ENCODE measurements around the gene TRIM45.

TRIM45 gene

DNA sequence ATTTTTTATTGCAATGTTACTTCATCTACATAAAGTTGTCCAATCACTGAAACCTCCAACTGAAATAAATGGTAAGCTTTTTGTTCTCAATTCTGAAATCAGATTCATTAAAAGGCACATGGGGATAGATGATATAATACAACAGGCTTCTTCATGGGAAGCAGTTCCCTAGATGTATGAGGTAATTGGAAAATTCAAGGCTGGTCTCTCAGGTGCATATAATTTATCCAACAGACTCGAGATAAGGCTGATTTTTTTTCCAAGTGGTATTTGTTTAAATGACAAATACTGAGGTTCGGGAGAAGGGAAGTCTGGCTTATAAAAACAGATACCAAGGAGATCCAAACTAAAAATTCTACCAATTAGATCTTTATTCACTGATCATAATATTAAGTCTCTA, 14.2 kb downstream of the TRIM45 start:
- TF ChIP-seq SPI1 (IDR thresholded peaks at IDR 0.05; ENCODE audit: borderline replicate concordance, low read depth) = no peak
- TF ChIP-seq, protein P1, sequence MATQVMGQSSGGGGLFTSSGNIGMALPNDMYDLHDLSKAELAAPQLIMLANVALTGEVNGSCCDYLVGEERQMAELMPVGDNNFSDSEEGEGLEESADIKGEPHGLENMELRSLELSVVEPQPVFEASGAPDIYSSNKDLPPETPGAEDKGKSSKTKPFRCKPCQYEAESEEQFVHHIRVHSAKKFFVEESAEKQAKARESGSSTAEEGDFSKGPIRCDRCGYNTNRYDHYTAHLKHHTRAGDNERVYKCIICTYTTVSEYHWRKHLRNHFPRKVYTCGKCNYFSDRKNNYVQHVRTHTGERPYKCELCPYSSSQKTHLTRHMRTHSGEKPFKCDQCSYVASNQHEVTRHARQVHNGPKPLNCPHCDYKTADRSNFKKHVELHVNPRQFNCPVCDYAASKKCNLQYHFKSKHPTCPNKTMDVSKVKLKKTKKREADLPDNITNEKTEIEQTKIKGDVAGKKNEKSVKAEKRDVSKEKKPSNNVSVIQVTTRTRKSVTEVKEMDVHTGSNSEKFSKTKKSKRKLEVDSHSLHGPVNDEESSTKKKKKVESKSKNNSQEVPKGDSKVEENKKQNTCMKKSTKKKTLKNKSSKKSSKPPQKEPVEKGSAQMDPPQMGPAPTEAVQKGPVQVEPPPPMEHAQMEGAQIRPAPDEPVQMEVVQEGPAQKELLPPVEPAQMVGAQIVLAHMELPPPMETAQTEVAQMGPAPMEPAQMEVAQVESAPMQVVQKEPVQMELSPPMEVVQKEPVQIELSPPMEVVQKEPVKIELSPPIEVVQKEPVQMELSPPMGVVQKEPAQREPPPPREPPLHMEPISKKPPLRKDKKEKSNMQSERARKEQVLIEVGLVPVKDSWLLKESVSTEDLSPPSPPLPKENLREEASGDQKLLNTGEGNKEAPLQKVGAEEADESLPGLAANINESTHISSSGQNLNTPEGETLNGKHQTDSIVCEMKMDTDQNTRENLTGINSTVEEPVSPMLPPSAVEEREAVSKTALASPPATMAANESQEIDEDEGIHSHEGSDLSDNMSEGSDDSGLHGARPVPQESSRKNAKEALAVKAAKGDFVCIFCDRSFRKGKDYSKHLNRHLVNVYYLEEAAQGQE (IDR thresholded peaks at IDR 0.05; ENCODE audit: insufficient replicate concordance, low read depth) = no peak
- no peak for TF ChIP-seq POLR2AphosphoS5 (IDR thresholded peaks at IDR 0.05; ENCODE audit: low read depth)
- TF ChIP-seq GABPA (IDR thresholded peaks at IDR 0.05; ENCODE audit: low read depth) = no peak
- TF ChIP-seq, protein P2, sequence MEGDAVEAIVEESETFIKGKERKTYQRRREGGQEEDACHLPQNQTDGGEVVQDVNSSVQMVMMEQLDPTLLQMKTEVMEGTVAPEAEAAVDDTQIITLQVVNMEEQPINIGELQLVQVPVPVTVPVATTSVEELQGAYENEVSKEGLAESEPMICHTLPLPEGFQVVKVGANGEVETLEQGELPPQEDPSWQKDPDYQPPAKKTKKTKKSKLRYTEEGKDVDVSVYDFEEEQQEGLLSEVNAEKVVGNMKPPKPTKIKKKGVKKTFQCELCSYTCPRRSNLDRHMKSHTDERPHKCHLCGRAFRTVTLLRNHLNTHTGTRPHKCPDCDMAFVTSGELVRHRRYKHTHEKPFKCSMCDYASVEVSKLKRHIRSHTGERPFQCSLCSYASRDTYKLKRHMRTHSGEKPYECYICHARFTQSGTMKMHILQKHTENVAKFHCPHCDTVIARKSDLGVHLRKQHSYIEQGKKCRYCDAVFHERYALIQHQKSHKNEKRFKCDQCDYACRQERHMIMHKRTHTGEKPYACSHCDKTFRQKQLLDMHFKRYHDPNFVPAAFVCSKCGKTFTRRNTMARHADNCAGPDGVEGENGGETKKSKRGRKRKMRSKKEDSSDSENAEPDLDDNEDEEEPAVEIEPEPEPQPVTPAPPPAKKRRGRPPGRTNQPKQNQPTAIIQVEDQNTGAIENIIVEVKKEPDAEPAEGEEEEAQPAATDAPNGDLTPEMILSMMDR (IDR thresholded peaks at IDR 0.05; ENCODE audit: insufficient read depth, low read length) = no peak
- Histone ChIP-seq H3K27ac (replicated peaks) (no peak overlapping the region), H3K4me3 (replicated peaks; ENCODE audit: insufficient read depth, low read length) (no peak overlapping the region), H3K27me3 (ENCODE audit: insufficient read depth, poor library complexity, severe bottlenecking) (no peaks in the 10 kb centered on the region)
- DNase-seq (ENCODE audit: low read depth in 1 of 2, low spot score in 1 of 2) = no peak

- TF ChIP-seq, protein P1 (IDR thresholded peaks at IDR 0.05; ENCODE audit: insufficient replicate concordance, low read depth) = no peak
- TF ChIP-seq SPI1 (IDR thresholded peaks at IDR 0.05; ENCODE audit: borderline replicate concordance, low read depth) (no peak), POLR2AphosphoS5 (IDR thresholded peaks at IDR 0.05; ENCODE audit: low read depth) (no peak), GABPA (IDR thresholded peaks at IDR 0.05; ENCODE audit: low read depth) (no peak)
- TF ChIP-seq, protein P2 (IDR thresholded peaks at IDR 0.05; ENCODE audit: insufficient read depth, low read length) = no peak
- Histone ChIP-seq H3K27ac (replicated peaks) (no peak overlapping the region), H3K27me3 (ENCODE audit: insufficient read depth, poor library complexity, severe bottlenecking) (no peaks in the 10 kb centered on the region), H3K4me3 (replicated peaks; ENCODE audit: insufficient read depth, low read length) (no peak overlapping the region)
- DNase-seq (ENCODE audit: low read depth in 1 of 2, low spot score in 1 of 2) = no peak
Measured at GRCh38 chr1:117106478-117106877, 15.1 kb downstream of the TRIM45 start.

- DNase-seq (ENCODE audit: low read depth in 1 of 2, low spot score in 1 of 2) = no peak
- no peak overlapping the region for H3K4me3 ChIP-seq (replicated peaks; ENCODE audit: insufficient read depth, low read length)
- no peaks in the 10 kb centered on the region for H3K27me3 ChIP-seq (ENCODE audit: insufficient read depth, poor library complexity, severe bottlenecking)
- TF ChIP-seq POLR2AphosphoS5 (IDR thresholded peaks at IDR 0.05; ENCODE audit: low read depth) (no peak), GABPA (IDR thresholded peaks at IDR 0.05; ENCODE audit: low read depth) (no peak), SPI1 (IDR thresholded peaks at IDR 0.05; ENCODE audit: borderline replicate concordance, low read depth) (no peak)
- TF ChIP-seq, protein P1 (IDR thresholded peaks at IDR 0.05; ENCODE audit: insufficient replicate concordance, low read depth) = no peak
- TF ChIP-seq, protein P2 (IDR thresholded peaks at IDR 0.05; ENCODE audit: insufficient read depth, low read length) = no peak
- H3K27ac ChIP-seq (replicated peaks) = no peak overlapping the region
Measured at GRCh38 chr1:117105722-117106121, 15.8 kb downstream of the TRIM45 start.

All from HL-60 (cell line).